HG02970 (cell line): ENCODE data around the gene ARHGAP35.
"Not testable (repeated sequence)": the region's sequence is repeated elsewhere in the genome, so short reads cannot be mapped to it uniquely, and the experiment has no call there.

Experiments used
- ATAC-seq: cut with Tn5 transposase; IDR thresholded peaks from one replicate; pipeline ENCODE4 v1.9.1; 2021; ENCODE audit warnings: mild to moderate bottlenecking, moderate library complexity, moderate number of reproducible peaks; ENCODE audit not compliant: unreplicated experiment, low FRiP score

ARHGAP35 gene

GRCh38 chr19:46866407-46867136 is 5.8 kb downstream of the ARHGAP35 start:
- ATAC-seq: no peak

- ATAC-seq: no peak
Observed at GRCh38 chr19:46867170-46867569, 6.4 kb downstream of the ARHGAP35 start.

- no peak for ATAC-seq
Observed at GRCh38 chr19:46868025-46868802, 7.4 kb downstream of the ARHGAP35 start.

GRCh38 chr19:46871173-46871572 is 10.4 kb downstream of the ARHGAP35 start:
- not testable (repeated sequence) for ATAC-seq

- ATAC-seq: no peak
Observed at GRCh38 chr19:46872967-46873366, 12.2 kb downstream of the ARHGAP35 start.

GRCh38 chr19:46875234-46875633 is 14.4 kb downstream of the ARHGAP35 start:
- no peak for ATAC-seq

GRCh38 chr19:46875657-46876056 is 14.9 kb downstream of the ARHGAP35 start:
- no peak for ATAC-seq

- ATAC-seq: no peak
Observed at GRCh38 chr19:46878613-46879375, 18.0 kb downstream of the ARHGAP35 start.

GRCh38 chr19:46880431-46880830 is 19.6 kb downstream of the ARHGAP35 start:
- no peak for ATAC-seq

- ATAC-seq: no peak
Observed at GRCh38 chr19:46881092-46881491, 20.3 kb downstream of the ARHGAP35 start.

- no peak for ATAC-seq
Observed at GRCh38 chr19:46882034-46882433, 21.2 kb downstream of the ARHGAP35 start.

- not testable (repeated sequence) for ATAC-seq
Observed at GRCh38 chr19:46882751-46883150, 22.0 kb downstream of the ARHGAP35 start.

- no peak for ATAC-seq
Observed at GRCh38 chr19:46885411-46885810, 24.6 kb downstream of the ARHGAP35 start.

GRCh38 chr19:46886546-46887239 is 25.9 kb downstream of the ARHGAP35 start:
- ATAC-seq: no peak

GRCh38 chr19:46887240-46887782 is 26.5 kb downstream of the ARHGAP35 start:
- no peak for ATAC-seq

- ATAC-seq: no peak
Observed at GRCh38 chr19:46890423-46891170, 29.8 kb downstream of the ARHGAP35 start.

- ATAC-seq: no peak
Observed at GRCh38 chr19:46892252-46893179, 31.7 kb downstream of the ARHGAP35 start.

GRCh38 chr19:46896076-46896794 is 35.4 kb downstream of the ARHGAP35 start:
- ATAC-seq: no peak
